Activated effector memory CD4-positive, alpha-beta T cell treated with Interleukin-2 at 50 U/mL for 16 hours (primary cell): Measurements from ENCODE around the gene LRRC47.

ENCODE experiments used
- DNase-seq: peaks from one replicate; pipeline ENCODE4 v3.0.0-alpha.2; 2020

LRRC47 gene

DNA sequence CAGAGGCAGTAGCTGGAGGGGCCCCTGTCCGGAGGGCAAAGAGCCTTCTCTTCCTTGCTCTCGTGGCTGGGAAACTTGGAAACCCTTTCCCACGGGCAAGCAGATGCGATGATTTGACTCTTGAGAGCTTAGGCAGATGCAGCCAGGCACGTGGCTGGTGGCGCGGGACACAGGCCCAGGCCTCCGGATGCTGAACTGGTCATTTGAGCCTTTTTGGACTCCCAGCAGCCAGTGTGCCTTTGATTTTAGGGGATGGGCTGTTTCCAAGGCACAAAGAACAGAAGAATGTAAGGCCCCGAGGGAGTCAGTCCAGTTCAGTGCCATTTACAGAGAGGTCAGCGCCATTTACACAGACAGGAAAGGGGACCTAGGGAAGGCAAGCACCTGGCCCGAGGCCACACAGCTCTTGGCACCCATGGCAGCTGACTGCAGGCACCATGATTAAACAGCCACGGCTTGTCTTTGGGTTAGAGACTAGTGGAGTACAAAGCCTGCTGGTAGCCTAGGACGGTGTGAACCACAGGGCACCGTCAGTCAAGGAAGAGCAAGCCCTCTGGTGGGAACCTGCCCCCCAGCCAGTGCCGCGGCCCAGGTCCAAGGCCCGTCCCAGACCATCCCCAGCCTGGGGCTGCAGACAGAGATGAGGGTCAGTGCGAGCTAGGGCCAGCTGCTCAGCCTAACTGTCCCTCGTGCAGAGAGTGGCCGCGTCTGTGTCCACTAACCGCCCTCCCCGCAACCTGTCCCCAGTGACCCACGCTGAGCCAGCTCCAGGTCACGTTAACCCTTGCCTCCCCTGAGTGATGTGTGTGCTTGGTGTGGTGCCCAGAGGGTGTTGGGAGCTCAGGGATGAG lies 64.5 kb downstream of the LRRC47 start:
- no peak for DNase-seq

DNA sequence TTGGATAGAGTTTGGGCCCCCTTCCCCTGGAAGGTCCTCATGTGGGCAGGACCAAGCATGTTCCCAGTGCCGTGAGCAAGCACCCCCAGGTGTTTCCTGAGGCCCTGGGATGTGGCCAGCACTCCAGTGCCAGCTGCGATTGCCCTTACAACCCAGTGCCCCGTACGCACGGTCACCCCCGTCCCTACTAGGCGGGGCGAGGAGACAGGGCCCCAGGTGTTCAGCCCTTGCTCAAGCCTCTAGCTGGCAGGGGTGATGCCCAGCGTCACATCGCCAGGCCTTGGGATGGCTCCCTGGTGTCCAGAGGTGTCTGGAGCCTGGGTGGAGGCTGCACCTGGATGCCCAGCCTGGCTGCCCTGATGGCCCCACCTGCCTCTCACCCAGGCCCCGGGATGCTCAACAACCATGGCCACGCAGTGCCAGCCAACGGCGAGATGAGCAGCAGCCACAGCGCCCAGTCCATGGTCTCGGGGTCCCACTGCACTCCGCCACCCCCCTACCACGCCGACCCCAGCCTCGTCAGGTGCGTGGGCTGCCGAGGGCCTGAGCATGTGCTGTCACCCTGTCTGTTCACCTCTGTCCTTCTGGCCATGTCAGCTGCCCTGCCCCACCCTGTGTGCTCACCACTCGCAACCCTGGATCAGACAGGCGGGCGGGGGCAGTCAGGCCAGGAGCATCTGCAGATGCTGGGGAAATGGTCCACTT lies 65.6 kb downstream of the LRRC47 start:
- no peak for DNase-seq

DNA sequence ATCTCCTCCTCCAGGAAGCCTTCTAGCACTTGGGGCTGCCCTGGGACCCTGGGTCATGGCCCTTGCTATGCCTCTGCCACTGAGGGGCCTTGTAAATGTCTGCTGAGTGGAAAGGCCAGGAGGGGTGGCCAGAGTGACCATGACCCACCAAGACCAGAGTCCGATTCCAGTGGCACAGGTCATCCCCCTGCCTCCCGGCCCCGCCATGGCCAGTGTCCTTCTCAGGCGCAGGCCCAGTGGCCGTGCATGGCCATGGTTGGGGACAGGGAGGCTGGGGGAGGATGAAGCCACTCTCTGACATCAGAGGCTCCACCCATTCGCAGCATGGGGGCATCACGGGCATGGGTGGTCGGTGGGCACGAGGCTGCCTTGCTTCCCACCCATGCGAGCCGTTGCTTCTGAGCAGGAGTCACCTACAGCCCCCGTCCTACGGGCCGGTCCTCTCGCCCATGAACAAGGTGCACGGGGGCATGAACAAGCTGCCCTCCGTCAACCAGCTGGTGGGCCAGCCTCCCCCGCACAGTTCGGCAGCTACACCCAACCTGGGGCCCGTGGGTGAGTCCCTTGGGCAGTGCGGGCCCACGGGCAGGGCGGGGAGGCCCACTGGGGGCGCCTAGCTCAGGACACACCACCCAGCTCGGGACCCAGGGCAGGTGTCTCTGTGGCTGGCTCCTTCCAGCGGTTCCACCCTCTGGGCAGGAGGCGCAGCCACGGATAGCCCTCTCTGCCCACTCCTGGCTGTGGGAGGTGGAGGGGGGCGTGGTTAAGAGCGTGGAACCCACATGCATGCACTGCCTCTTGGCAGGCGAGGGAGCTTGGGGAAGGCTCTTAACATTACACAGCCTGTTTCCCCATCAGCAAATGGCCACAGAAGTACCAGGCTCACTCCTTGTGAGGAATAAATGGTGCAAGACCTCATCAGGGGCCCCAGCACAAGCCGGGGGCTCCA lies 66.4 kb downstream of the LRRC47 start:
- no peak for DNase-seq
